Anterior cingulate cortex (tissue), 58 donors: ENCODE data around the gene SYPL1.

Source experiments
- DNase-seq, 58 donors: peaks; one replicate each; lab custom pipeline; 2025; lab: John Stamatoyannopoulos, UW

The SYPL1 gene

GRCh38 chr7:106124186-106124585, 12.1 kb upstream of the SYPL1 start:
- DNase-seq: no peak

- no peak for DNase-seq
Observed at GRCh38 chr7:106122713-106123112, 10.6 kb upstream of the SYPL1 start.

GRCh38 chr7:106121189-106121810, 9.2 kb upstream of the SYPL1 start:
- DNase-seq: no peak

GRCh38 chr7:106120500-106120899, 8.4 kb upstream of the SYPL1 start:
- no peak for DNase-seq

- no peak for DNase-seq
Observed at GRCh38 chr7:106119719-106120118, 7.6 kb upstream of the SYPL1 start.

- DNase-seq: no peak
Observed at GRCh38 chr7:106117786-106118544, 5.9 kb upstream of the SYPL1 start.

GRCh38 chr7:106116161-106116704, 4.1 kb upstream of the SYPL1 start:
- DNase-seq: no peak

- DNase-seq: no peak
Observed at GRCh38 chr7:106114716-106115383, 2.7 kb upstream of the SYPL1 start.

- DNase-seq: peak in 1 of 58 donors; percentile 12
Observed at GRCh38 chr7:106112972-106113421, 885 bp upstream of the SYPL1 start.

GRCh38 chr7:106111655-106112117, 426 bp downstream of the SYPL1 start:
- DNase-seq: peak in 34 of 58 donors; percentile 14 to 83 (median 61)

- DNase-seq: peak in 1 of 58 donors; percentile 7
Observed at GRCh38 chr7:106110885-106111654, 1.0 kb downstream of the SYPL1 start.

GRCh38 chr7:106110238-106110560, 1.9 kb downstream of the SYPL1 start:
- DNase-seq: no peak

- no peak for DNase-seq
Observed at GRCh38 chr7:106109521-106110237, 2.4 kb downstream of the SYPL1 start.

- DNase-seq: no peak
Observed at GRCh38 chr7:106108991-106109390, 3.1 kb downstream of the SYPL1 start.

- DNase-seq: no peak
Observed at GRCh38 chr7:106104721-106105260, 7.3 kb downstream of the SYPL1 start.

GRCh38 chr7:106102387-106102966, 9.6 kb downstream of the SYPL1 start:
- DNase-seq: no peak

GRCh38 chr7:106101726-106102125, 10.4 kb downstream of the SYPL1 start:
- no peak for DNase-seq

GRCh38 chr7:106100863-106101629, 11.1 kb downstream of the SYPL1 start:
- DNase-seq: no peak
